BE2C (cell line): ENCODE data around the gene SEMA4D.

Source experiments
- DNase-seq: peaks from one replicate; pipeline ENCODE4 v3.0.0-alpha.2; 2020
- H3K27me3 ChIP-seq: fragments of 250-450 bp; sonication (Bioruptor Pico); 2 replicates; pipeline ENCODE4 v1.5.1; 2020; ENCODE audit warnings: mild to moderate bottlenecking
- H3K36me3 ChIP-seq: fragments of 250-450 bp; sonication (Bioruptor Pico); 2 replicates; pipeline ENCODE4 v1.5.1; 2020; ENCODE audit warnings: mild to moderate bottlenecking
- H3K4me1 ChIP-seq: fragments of 250-450 bp; sonication (Bioruptor Pico); 2 replicates; pipeline ENCODE4 v1.5.1; 2020
- H3K4me3 ChIP-seq: 2 replicates; pipeline ENCODE4 v1.5.1; 2011; ENCODE audit warnings: low read depth, low read length
- H3K9me3 ChIP-seq: fragments of 250-450 bp; sonication (Bioruptor Pico); 2 replicates; pipeline ENCODE4 v1.5.1; 2020
- CTCF ChIP-seq: IDR thresholded peaks from 2 replicates; pipeline ENCODE4 v1.5.1; 2012; ENCODE audit warnings: mild to moderate bottlenecking, low read depth, low read length

Gene SEMA4D

GRCh38 chr9:89461265-89461664 is 36.6 kb downstream of the SEMA4D start:
- Histone ChIP-seq H3K9me3 (no peaks in the 10 kb centered on the region), H3K4me1 (no peaks in the 10 kb centered on the region; the same call in 1 of the 2 replicates), H3K4me3 (no peak overlapping the region), H3K36me3 (no peaks in the 10 kb centered on the region), H3K27me3 (no peaks in the 10 kb centered on the region)
- DNase-seq = no peak
- no peak for TF ChIP-seq CTCF

- no peak for DNase-seq
- no peaks in the 10 kb centered on the region for H3K36me3 ChIP-seq
- no peak overlapping the region for H3K4me3 ChIP-seq
- H3K27me3 ChIP-seq = no peaks in the 10 kb centered on the region
- H3K4me1 ChIP-seq = no peaks in the 10 kb centered on the region; the same call in 1 of the 2 replicates
- H3K9me3 ChIP-seq = no peaks in the 10 kb centered on the region
- TF ChIP-seq CTCF = no peak
Measured at GRCh38 chr9:89460551-89460950, 37.4 kb downstream of the SEMA4D start.

GRCh38 chr9:89458768-89459496 is 39.0 kb downstream of the SEMA4D start:
- Histone ChIP-seq H3K9me3 (no peaks in the 10 kb centered on the region), H3K36me3 (no peaks in the 10 kb centered on the region), H3K4me1 (no peaks in the 10 kb centered on the region), H3K4me3 (no peak overlapping the region), H3K27me3 (no peaks in the 10 kb centered on the region)
- DNase-seq = no peak
- TF ChIP-seq CTCF = no peak

- Histone ChIP-seq H3K9me3 (no peaks in the 10 kb centered on the region), H3K27me3 (no peaks in the 10 kb centered on the region), H3K4me3 (no peak overlapping the region), H3K4me1 (peaks cover 3% of the 10 kb centered on the region; the same call in 1 of the 2 replicates), H3K36me3 (no peaks in the 10 kb centered on the region)
- DNase-seq = no peak
- TF ChIP-seq CTCF = no peak
Measured at GRCh38 chr9:89457376-89457855, 40.5 kb downstream of the SEMA4D start.

- Histone ChIP-seq H3K4me1 (peaks cover 3% of the 10 kb centered on the region; the same call in 1 of the 2 replicates), H3K36me3 (no peaks in the 10 kb centered on the region), H3K4me3 (no peak overlapping the region), H3K9me3 (no peaks in the 10 kb centered on the region), H3K27me3 (no peaks in the 10 kb centered on the region)
- DNase-seq = no peak
- TF ChIP-seq CTCF = no peak
Measured at GRCh38 chr9:89455356-89455824, 42.5 kb downstream of the SEMA4D start.
